ENCODE results near the gene STARD3NL.
"Not testable (repeated sequence)": the region's sequence is repeated elsewhere in the genome, so short reads cannot be mapped to it uniquely, and the experiment has no call there.

STARD3NL gene

DNA sequence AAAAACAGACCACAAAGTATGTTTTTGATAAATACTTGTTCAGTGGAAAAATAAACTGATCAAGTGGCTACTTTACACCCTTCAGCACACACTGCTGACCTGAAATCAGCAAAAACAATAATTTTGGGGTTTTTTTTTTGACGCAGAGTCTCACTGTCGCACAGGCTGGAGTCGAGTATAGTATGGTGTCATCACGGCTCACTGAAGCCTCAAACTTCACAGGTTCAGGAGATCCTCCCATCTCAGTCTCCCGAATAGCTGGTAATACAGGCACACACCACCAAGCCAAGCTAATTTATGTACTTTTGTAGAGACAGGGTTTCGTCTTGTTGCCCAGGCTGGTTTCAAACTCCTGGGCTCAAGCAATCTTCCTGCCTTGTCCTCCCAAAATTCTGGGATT, 64.8 kb downstream of the STARD3NL start:
- no peak for TF ChIP-seq ZNF677 (tag by site-specific recombination; IDR thresholded peaks at IDR 0.05)
- no peak for TF ChIP-seq ZNF23 (tag by site-specific recombination; IDR thresholded peaks at IDR 0.05; ENCODE audit: borderline replicate concordance)
- TF ChIP-seq ZNF324 (tag by site-specific recombination; IDR thresholded peaks at IDR 0.05): no peak
- TF ChIP-seq MEIS1 (CRISPR knock-in tag; IDR thresholded peaks at IDR 0.05; ENCODE audit: borderline replicate concordance): no peak
- no peak for TF ChIP-seq ZNF404 (tag by site-specific recombination; IDR thresholded peaks at IDR 0.05)
- TF ChIP-seq, protein P1, sequence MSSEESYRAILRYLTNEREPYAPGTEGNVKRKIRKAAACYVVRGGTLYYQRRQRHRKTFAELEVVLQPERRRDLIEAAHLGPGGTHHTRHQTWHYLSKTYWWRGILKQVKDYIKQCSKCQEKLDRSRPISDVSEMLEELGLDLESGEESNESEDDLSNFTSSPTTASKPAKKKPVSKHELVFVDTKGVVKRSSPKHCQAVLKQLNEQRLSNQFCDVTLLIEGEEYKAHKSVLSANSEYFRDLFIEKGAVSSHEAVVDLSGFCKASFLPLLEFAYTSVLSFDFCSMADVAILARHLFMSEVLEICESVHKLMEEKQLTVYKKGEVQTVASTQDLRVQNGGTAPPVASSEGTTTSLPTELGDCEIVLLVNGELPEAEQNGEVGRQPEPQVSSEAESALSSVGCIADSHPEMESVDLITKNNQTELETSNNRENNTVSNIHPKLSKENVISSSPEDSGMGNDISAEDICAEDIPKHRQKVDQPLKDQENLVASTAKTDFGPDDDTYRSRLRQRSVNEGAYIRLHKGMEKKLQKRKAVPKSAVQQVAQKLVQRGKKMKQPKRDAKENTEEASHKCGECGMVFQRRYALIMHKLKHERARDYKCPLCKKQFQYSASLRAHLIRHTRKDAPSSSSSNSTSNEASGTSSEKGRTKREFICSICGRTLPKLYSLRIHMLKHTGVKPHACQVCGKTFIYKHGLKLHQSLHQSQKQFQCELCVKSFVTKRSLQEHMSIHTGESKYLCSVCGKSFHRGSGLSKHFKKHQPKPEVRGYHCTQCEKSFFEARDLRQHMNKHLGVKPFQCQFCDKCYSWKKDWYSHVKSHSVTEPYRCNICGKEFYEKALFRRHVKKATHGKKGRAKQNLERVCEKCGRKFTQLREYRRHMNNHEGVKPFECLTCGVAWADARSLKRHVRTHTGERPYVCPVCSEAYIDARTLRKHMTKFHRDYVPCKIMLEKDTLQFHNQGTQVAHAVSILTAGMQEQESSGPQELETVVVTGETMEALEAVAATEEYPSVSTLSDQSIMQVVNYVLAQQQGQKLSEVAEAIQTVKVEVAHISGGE (tag by site-specific recombination; conservative IDR thresholded peaks at IDR 0.05; ENCODE audit: low read depth): no peak
- ChIA-PET POLR2A (no interaction called here), CTCF (interaction anchor here (0.6 kb wide), 1 partner anchor 417 kb away, joined by 3 read pairs; no protein-coding TSS in a partner anchor)
- Histone ChIP-seq H3K27ac (ENCODE audit: extremely low read depth, low read depth, low read length) (no peak overlapping the region), H3K4me3 (ENCODE audit: low read depth, low read length) (no peak overlapping the region), H3K36me3 (ENCODE audit: control insufficient read depth in 2 of 2, insufficient read depth in 1 of 2, low read length in 2 of 2) (no peaks in the 10 kb centered on the region), H3K9me3 (ENCODE audit: control insufficient read depth, insufficient read depth, low read depth, low read length) (no peaks in the 10 kb centered on the region), H3K4me1 (ENCODE audit: control insufficient read depth, insufficient read depth, low read length) (no peaks in the 10 kb centered on the region)

DNA sequence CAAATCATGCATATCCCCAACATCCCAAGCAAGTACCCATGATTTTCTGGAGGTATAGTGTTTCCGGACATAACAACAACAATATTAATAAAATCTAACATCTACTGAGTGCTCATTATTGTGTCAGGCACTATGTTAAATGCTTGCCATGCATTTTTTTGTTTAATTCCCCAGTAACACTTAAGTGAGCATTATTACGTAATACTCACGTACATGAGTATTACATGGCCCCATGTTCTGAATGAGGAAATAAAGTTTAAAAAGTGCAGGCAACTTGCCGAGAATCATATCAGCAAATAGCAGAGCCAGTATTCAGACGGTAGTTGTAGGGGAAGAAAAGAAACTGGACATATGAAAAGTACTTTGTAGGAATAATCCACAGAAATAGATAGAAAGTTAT, 65.3 kb downstream of the STARD3NL start:
- H3K4me1 ChIP-seq (ENCODE audit: control insufficient read depth, insufficient read depth, low read length); H3K27ac ChIP-seq (ENCODE audit: extremely low read depth, low read depth, low read length); H3K4me3 ChIP-seq (ENCODE audit: low read depth, low read length); POLR2A ChIA-PET; H3K9me3 ChIP-seq (ENCODE audit: control insufficient read depth, insufficient read depth, low read depth, low read length); H3K36me3 ChIP-seq (ENCODE audit: control insufficient read depth in 2 of 2, insufficient read depth in 1 of 2, low read length in 2 of 2): not testable (repeated sequence)
- CTCF ChIA-PET: interaction anchor here (0.6 kb wide), 1 partner anchor 326 kb away, joined by 5 read pairs; no protein-coding TSS in a partner anchor

DNA sequence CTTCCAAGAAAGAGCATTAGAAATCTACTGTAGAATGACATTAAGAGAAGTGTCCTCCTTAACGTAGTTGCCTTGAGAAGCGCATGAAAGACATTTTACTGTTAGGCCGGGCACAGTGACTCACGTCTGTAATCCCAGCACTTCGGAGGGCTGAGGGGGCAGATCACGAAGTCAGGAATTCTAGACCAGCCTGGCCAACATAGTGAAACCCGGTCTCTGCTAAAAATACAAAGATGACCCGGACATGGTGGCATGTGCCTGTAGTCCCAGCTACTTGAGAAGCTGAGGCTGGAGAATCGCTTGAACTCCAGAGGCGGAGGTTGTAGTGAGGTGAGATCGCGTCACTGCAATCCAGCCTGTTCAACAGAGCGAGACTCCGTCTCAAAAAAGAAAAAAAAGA, 66.5 kb downstream of the STARD3NL start:
- CTCF ChIA-PET: interaction anchor here (0.5 kb wide), 1 partner anchor 30 kb away, joined by 3 read pairs; no protein-coding TSS in a partner anchor
- H3K4me3 ChIP-seq (ENCODE audit: low read depth, low read length): no peak overlapping the region
- H3K27ac ChIP-seq (ENCODE audit: extremely low read depth, low read depth, low read length): no peak overlapping the region
- no peaks in the 10 kb centered on the region for H3K4me1 ChIP-seq (ENCODE audit: control insufficient read depth, insufficient read depth, low read length)
- TF ChIP-seq ZNF121 (tag by site-specific recombination; IDR thresholded peaks at IDR 0.05): no peak
- TF ChIP-seq, protein P2, sequence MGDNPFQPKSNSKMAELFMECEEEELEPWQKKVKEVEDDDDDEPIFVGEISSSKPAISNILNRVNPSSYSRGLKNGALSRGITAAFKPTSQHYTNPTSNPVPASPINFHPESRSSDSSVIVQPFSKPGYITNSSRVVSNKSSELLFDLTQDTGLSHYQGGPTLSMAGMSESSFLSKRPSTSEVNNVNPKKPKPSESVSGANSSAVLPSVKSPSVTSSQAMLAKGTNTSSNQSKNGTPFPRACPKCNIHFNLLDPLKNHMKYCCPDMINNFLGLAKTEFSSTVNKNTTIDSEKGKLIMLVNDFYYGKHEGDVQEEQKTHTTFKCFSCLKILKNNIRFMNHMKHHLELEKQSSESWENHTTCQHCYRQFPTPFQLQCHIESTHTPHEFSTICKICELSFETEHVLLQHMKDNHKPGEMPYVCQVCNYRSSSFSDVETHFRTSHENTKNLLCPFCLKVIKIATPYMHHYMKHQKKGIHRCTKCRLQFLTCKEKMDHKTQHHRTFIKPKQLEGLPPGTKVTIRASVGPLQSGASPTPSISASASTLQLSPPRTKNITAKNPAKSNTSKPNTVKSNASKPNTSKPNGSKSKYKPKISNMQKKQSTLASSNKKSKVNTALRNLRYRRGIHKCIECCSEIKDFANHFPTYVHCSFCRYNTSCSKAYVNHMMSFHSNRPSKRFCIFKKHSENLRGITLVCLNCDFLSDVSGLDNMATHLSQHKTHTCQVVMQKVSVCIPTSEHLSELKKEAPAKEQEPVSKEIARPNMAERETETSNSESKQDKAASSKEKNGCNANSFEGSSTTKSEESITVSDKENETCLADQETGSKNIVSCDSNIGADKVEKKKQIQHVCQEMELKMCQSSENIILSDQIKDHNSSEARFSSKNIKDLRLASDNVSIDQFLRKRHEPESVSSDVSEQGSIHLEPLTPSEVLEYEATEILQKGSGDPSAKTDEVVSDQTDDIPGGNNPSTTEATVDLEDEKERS (tag by site-specific recombination; IDR thresholded peaks at IDR 0.05): no peak
- no peak for TF ChIP-seq ZBTB17 (tag by site-specific recombination; IDR thresholded peaks at IDR 0.05)
- POLR2A ChIA-PET: no interaction called here
- no peaks in the 10 kb centered on the region for H3K9me3 ChIP-seq (ENCODE audit: control insufficient read depth, insufficient read depth, low read depth, low read length)
- H3K36me3 ChIP-seq (ENCODE audit: control insufficient read depth in 2 of 2, insufficient read depth in 1 of 2, low read length in 2 of 2): no peaks in the 10 kb centered on the region

DNA sequence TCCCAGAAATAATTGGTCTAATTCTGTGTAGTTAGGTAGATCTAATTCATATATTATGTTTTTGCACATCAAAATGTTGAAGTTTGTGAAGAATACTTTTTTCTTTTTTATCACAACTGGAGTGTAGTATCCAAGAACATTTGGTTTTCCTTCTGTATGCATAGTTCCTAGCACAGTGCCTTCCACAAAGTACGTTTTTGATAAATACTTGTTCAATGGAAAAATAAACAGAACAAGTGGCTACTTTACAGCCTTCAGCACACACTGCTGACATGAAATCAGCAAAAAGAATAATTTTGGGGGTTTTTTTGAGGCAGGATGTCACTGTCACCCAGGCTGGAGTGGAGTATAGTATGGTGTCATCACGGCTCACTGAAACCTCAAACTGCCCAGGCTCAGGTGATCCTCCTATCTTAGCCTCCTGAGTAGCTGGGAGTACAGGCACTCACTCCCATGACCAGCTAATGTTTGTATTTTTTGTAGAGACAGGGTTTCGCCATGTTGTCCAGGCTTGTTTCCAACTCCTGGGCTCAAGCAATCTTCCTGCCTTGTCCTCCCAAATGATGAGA, 67.4 kb downstream of the STARD3NL start:
- ChIA-PET POLR2A (no interaction called here), CTCF (interaction anchor here (1.0 kb wide), 1 partner anchor 90 kb away, joined by 3 read pairs; no protein-coding TSS in a partner anchor)
- no peaks in the 10 kb centered on the region for H3K36me3 ChIP-seq (ENCODE audit: control insufficient read depth in 2 of 2, insufficient read depth in 1 of 2, low read length in 2 of 2)
- H3K4me3 ChIP-seq (ENCODE audit: low read depth, low read length): no peak overlapping the region
- no peak for TF ChIP-seq ZNF274 (IDR thresholded peaks at IDR 0.05; ENCODE audit: low read length)
- no peak for TF ChIP-seq ZNF274 (tag by site-specific recombination; IDR thresholded peaks at IDR 0.05; ENCODE audit: borderline replicate concordance)
- no peak for TF ChIP-seq YY2 (tag by site-specific recombination; IDR thresholded peaks at IDR 0.05)
- no peak overlapping the region for H3K27ac ChIP-seq (ENCODE audit: extremely low read depth, low read depth, low read length)
- H3K4me1 ChIP-seq (ENCODE audit: control insufficient read depth, insufficient read depth, low read length): no peaks in the 10 kb centered on the region
- H3K9me3 ChIP-seq (ENCODE audit: control insufficient read depth, insufficient read depth, low read depth, low read length): no peaks in the 10 kb centered on the region

Measured in HEK293 (cell line).